Stimulated activated CD4-positive, alpha-beta T cell treated with anti-CD3 and anti-CD28 coated beads, Interleukin-4, amount 100 ng/mL, for 48 hours (primary cell): ENCODE measurements around the gene SPECC1L.

Experiments used
- DNase-seq, 2 donors: peaks; one replicate each; pipeline ENCODE4 v3.0.0-alpha.2; 2020; ENCODE audit warnings: low read depth in 2 of 2

Gene SPECC1L

DNA sequence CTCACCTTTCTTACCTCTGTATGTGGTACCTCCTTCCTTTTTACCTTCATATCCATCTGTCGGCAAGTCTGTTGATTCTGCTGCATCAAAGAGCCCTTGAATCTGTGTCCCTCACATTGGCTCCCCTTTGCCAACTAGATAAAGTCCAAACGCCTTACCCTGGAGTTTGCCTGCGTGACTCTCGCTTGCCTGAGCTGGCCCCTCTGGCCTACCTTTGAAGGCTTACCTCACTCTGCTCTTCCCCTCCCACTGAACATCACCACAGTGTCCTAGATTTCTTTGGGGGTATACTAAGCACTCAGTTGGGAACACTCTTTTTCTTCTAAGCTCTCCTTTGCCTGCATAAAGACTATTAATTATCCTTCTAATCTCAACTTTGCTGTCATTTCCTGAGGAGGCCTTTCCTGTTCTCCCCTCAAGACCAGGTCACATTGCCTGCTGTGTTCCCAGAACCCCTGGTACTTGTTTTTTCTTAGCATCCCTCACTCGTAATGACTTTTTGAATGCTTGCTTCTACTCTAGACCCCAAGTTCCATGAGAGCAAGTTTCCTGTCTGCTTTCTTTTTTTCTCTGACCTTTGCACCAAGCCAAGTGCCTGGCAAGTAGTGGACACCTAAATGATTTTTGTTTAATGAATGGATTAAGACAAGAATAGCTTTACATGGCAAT, 89.0 kb downstream of the SPECC1L start:
- no peak for DNase-seq

DNA sequence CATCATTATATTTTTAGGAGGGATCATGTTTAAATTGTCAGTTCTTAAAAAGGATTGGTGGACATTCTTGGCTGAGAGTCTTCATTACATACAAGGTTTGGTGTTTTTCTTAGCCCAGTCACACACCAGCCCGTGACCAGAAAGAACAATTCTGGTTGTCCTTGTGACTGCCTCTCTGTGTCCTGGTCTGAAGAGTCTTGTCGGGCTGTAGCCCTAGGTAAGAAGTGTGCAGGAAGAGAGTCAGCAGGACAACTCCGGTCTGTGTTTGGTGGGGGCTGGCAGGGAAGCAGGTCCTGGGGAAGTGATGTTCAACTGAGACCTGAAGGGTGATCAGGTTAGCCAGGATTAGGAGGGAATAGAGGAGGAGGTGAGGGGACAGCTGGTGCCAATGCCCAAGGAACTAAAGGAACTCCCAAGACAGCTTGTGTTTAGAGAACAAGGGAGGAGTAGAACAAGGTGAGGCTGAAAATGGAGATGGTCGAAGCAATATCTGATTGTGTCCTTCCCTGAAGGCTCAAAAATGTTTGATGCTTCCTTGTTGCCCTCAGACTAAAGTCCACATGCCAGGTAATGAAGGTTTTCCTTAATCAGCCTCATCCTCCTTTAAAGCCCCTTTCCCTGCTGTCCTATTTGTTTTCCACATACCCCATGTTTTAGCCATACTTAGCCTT, 91.5 kb downstream of the SPECC1L start:
- DNase-seq = no peak

DNA sequence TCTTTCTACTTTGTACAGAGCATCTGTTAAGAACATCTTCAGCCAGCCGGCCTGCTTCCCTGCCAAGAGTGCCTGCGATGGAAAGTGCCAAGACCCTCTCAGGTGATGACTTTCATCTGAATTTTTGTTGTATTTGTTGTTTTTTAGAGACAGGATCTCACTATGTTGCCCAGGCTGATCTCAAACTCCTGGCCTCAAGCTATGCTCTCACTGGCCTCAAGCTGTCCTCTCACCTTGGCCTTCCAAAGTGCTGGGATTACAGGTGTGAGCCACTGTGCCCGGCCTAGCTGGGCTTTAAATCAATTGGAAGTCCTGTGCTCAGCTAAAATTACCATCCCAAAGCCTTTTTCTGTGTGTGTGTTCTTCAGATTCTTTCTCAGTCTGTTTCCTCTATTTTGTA, 92.6 kb downstream of the SPECC1L start:
- DNase-seq = no peak

DNA sequence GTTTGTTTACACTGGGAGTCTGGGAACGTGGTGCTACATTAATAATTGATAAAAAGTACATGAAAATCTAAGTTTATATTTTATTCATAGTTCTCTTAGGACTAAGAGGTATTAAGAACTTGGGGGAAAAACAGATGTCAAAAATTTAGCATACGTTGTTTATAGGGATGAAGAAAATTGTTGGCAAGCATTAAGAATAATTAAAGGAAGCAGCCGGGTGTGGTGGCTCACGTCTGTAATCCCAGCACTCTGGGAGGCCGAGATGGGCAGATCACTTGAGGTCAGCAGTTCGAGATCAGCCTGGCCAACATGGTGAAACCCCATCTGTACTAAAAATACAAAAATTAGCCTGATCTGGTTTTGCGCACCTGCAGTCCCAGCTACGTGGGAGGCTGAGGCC, 96.1 kb downstream of the SPECC1L start:
- no peak for DNase-seq

DNA sequence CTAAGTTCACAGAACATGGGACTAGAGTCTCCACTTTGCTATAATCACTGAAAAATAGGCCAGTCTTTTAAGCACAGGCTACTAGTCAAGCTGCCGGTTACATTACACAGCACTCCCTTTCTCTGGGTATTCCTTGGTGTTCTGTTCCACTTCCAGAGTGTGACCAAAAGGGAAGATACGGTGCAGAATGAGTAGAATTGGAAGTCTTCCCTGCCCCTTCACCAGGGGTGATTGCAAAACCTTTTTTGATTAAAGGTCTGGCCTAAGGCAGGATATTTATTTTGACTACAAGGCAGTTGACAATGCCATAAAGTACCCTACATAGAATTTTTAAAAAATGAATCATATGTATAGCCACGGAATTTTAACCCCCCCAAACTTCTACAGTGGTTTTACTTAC, 97.2 kb downstream of the SPECC1L start:
- no peak for DNase-seq

DNA sequence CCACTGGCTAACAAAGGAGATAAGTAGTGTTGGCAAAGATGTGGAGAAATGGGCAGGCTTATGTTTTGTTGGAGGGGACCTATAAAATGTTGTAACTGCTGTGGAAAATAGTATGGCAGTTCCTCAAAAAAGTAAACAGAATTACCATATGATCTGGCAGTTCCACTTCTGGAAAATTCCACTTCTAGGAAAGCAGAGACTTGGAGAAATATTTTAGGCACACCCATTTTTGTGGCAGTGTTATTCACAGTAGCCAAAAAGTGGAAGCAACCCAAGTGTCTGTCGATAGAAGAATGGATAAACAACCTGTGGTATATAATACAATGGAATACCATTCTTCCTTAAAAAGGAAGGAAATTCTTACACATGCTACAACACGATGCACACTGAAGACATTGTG, 99.8 kb downstream of the SPECC1L start:
- no peak for DNase-seq

DNA sequence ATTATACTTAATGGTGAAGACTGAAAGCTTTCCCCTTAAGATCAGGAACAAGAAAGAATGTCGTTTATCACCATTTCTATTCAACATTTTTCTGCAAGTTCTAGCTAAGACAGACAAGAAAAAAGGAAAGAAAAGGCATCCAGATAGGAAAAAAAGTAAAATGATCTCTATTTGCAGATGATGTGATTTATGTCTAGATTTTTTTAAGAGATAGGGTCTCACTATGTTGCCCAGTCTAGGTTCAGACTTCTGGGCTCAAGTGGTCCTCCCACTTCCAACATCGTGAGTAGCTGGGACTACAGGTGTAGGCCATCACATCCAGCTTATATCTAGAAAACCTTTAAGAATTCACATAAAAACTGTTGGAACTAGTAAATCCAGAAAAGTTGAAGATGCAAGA, 105.4 kb downstream of the SPECC1L start:
- DNase-seq = no peak

DNA sequence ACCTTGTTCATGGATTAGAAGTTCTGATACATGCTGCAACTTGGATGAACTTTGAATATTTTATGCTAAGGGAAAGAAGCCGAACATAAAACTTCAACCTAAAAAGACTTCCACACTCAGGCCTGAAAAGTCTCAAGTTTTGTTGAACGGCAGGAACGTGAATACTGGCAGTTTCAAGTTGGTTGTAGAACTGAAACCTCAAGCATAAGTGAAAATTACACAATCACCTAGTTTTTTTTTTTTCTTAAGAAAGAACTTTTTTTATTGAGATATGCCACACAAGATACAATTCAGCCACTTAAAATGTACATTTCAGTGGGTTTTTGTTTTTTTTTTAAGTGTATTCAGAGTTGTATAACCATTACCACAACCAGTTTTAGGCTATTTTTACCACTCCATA, 106.0 kb downstream of the SPECC1L start:
- DNase-seq = no peak

DNA sequence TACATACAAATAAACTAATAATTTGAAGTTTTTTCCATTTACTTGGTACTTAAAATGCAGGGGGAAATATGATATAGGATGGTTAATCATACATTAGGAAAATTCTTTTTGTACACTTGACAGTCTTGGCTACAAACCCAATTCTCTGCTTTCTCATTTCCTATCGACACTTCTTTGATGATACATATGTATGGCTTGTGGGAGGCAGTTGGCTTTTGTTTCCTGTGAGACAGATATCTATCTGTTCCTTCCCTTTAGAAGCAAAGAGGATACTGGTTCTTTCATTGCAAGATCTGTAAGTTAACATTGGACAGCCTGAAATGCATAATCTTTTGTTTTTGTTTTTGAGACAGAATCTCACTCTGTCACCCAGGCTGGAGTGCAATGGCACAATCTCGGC, 108.9 kb downstream of the SPECC1L start:
- DNase-seq = no peak

DNA sequence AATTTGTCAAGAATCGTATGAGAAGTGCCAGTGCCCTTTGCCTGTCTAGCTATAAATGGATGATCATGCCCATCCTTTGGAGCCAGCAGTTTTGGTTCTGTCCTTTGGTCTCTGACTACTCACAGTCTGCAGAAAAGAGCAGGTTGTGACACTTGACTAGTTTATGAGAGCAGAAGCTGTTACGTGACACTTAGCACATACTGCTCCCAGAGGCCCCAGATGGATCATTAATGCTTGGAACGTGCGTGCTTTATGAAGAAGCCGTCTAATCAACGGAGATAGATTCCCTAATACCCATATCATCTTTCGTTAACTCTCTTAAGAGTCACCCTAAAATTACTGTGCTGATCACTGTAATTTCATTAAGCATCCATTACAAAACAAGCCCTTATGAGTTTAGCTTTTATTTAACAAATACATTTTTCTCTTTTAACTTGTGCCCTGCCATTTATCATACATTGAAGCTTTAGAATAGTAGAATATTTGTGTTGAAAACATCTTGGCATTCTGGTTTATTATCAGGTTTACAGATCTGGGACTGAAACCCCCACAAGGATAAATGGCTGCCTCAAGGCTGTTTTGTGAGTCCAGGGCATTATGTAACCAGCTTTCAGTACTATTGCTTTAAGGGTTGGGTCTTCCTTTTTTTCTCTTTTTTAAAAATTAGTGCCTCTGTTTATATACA, 109.7 kb downstream of the SPECC1L start:
- DNase-seq = no peak

DNA sequence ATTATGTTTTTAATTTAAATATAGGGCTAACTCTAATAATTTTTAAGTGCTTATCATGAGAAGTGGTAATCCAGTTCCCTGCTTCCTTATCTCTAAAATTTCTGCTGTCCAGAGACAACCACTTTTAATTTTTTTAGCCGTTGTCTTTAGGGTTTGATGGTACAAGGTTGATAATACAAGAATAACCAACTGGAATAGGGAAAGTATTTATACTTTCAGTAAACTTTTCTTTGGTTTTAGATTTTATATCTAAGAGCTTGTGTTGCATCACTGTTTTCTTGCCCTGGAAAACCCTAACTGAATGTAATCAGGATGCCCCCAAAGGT, 110.2 kb downstream of the SPECC1L start:
- DNase-seq = no peak

DNA sequence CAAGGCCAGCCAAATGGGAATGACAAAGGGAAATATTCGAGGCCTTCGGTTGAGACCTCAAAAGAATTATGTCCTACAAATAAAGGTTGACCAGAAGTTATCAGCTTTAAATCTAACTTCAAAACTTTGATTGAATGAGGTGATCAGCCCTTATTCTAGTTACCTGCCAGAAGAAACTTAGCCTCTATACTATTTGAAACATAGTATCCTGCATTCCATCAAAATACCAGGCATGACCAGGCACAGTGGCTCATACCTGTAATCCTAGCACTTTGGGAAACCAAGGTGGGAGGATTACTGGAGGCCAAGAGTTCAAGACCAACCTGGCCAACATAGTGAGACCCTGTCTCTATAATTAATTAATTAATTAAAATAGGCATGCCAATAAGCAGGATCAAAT, 112.4 kb downstream of the SPECC1L start:
- DNase-seq = no peak

DNA sequence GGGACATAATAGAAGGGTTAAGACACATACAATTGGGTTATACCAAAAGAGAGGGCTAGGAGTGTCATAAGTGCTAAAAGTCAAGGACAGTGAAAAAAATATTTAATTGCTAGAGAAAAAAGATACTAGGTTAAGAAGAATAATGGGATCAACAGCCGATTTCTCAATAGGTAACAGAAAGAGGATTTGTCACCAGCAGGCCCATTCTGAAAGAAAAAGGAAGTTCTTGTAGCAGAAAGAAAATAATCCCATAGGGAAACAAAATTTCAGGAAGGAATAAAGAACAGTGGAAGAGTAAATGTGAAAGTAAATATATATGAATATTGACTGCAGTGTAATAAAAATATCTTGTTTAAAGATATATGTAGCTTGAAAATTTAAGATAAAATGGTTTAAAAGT, 113.5 kb downstream of the SPECC1L start:
- no peak for DNase-seq

DNA sequence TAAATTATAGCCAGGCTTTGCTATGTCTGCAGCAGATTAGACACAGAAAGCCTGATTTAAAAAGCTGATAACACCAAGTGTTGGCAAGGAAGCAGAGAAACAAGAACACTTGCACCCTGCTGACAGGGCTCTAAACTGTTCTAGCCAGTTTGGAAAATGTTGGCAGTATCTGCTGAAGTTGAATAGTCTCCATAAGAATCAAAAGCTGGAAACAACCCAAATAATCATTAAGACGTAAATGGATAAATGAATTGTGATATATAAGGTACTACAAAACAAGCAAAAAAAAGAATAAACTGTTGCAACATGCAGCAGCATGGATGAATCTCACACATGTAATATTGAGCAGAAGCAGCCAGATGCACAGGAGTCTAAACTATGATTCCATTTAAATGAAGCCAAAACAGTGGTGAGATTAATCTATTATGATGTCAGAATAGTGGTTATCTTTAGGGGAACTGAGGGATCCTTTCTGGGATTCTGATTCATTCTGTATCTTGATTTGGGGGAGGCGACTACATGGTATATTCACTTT, 116.4 kb downstream of the SPECC1L start:
- no peak for DNase-seq

DNA sequence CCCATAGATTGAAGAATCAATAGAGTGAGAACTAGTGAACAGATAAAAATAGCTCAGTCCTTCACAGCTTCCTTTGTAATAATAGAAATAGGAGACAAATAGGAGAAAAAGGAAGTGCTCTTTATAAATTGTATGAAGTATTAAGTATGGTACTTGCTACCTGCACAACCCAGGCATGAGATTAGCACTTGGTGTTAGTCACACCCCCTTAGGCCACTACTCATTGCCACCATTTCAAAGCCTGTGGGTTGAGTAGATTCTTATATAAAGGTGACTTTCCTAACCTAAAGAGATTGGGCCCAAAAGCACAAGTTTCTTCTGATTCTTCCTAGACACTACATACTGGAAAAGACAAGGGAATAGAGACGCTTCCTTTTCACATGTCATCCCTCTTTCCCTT, 119.0 kb downstream of the SPECC1L start:
- DNase-seq = no peak

DNA sequence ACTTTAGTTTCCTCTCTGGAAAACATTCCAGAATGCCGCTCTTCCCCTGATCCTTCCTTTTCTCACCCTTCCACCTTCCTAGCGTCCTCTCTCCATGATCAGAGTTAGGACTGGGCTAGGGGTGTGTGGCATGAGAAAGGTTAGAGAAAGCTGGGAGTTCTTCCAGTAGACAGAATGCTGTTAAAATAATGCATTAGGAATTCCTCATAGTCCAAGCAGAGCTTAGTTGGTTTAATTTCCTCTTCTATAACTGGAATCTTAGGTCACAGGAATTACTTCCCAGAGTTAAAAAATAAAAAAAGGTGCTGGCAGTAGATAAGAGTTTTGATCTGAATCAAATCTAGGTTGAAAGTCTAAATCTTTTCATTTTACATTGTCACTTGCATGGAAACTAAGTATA, 119.5 kb downstream of the SPECC1L start:
- DNase-seq = no peak

DNA sequence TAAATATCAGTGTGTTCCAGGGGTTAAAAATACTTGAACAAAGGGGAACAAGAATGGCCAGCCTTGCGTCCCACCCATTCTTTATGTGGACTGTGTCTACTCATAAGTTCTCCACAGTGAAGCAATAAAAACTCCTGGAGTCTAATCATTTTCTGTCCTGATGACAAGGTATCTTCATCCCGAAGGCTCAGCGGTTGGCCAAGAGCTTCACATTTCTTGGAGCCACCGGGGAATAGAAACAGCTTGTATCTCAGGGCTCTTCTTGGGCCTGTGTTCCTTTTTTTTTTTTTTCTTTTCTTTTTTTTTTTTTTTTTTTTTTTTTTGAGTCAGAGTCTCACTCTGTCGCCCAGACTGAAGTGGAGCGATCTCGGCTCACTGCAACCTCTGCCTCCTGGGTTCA, 119.9 kb downstream of the SPECC1L start:
- DNase-seq = no peak

DNA sequence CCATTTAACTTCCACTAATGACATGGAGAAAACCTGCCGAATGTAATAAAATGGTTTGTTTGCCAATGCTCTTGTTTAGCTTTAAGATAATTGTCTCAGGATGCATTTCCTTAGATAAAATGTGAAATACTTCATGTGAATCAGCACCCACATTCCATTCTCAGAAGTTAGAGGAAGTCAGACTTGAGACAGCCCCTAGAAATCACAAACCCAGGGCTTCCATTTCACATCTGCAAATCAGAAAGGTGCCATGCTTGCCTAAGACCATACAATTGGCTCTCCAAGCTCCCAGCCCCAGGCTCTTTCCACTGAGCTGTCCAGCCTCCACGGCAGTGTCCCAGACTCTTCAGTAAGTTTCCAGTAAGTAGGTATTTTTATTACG, 121.2 kb downstream of the SPECC1L start:
- DNase-seq = no peak

DNA sequence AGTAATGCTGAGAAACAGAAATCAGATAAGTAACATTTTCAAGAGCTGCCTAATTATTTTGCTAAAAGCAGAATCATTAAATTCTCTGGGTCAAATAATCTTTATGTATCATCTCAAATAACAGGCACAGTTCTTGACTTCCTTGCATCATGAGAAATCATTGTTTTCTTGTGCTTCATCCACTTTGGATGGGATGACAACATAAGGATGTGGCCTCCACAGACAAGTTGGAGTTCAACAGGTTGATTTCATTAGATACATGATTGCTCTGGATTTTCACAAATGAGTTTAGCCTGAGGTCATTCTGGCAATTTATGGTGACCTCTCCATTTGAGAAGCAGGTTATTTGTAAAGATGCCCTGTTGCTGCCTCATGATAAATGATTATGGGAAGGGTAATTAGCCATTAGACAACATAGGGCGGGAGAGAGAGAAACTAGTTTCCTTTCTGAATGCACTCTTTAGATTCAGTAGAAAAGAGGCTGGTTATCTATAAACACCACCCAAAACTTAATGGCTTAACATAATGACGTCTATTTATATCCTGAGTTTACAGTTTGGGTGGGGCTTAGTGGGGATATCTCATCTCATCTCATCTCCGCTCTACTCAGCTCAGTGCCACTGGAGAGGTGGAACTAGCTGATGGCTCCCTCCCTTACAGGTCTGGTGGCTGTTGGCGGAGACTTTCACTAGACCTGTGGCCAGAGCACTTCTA, 121.7 kb downstream of the SPECC1L start:
- DNase-seq = no peak

DNA sequence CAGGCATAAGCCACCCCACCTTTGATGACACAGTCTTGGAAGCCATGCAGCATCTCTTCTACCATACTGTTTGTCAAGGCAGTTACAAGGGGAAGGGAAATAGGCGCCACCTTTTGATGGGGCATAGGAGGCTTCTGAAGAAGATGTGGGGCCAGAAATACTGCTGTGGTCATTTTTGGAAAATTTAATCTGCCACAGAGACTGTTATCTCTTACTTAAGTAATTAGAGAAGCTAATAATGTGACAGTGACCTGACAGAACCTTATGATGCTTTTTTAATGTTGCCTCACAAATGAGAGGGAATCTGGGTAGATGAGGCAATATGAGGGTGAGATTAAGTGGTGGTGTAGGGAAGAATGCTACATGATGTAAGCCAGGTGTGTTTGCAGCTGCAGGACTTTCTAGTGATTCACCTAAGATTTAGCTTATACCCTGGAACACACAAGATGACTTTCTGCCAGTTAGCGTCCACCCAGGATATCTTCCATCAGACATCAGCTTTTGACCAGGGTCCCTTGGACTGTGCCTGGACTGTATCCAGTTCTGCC, 122.5 kb downstream of the SPECC1L start:
- no peak for DNase-seq

DNA sequence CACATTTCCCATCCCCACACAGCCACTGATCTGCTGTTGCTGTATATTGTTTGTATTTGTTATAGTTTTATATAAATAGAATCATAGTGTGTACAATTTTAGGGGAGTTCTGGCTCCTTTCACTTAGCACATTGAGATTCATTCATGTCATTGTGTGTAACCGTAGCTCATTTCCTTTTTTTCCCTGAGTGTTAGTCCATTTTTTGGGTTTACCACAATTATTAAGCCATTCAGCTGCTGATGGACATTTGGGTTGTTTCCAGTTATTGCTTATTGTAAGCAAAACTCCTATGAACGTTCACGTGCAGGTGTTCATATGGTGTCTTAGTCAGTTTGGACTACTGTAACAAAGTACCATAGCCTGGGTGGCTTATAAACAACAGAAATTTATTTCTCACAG, 123.2 kb downstream of the SPECC1L start:
- no peak for DNase-seq

DNA sequence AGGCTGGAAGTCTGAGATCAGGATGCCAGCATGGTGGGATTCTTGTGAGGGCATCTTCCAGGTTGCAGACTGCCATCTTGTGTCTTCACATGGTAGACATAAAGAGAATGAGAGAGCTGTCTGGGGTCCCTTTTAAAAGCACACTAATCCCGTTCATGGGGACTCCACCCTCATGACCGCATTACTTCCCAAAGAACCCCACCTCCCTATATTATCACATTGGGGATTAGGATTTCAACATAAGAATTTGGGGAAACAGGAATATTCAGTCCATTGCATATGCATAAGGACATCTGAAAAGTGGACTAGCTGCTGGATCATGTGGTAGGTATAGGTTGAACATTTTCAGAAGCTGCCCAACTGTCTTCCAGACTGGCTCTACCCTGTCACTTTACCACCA, 123.6 kb downstream of the SPECC1L start:
- no peak for DNase-seq
